ENCODE results near the gene FADS3.
A peak's percentile ranks its signal among the peaks of the same experiment; 100 is the strongest.

FADS3 gene

GRCh38 chr11:61891331-61892084, at the start of gene FADS3:
Gene FADS3, minus strand, starts transcription at chr11:61891545. Its CDS starts 164 bp downstream, at chr11:61891381.
- TF ChIP-seq SNAI2 (CRISPR knock-in tag; IDR thresholded peaks at IDR 0.05) (no peak), CREB5 (CRISPR knock-in tag; IDR thresholded peaks at IDR 0.05; ENCODE audit: low read depth) (no peak), PATZ1 (CRISPR knock-in tag; IDR thresholded peaks at IDR 0.05; ENCODE audit: borderline replicate concordance) (no peak), POU6F1 (CRISPR knock-in tag; IDR thresholded peaks at IDR 0.05; ENCODE audit: borderline replicate concordance, low read depth) (no peak), GLIS3 (CRISPR knock-in tag; IDR thresholded peaks at IDR 0.05) (no peak), TCF4 (CRISPR knock-in tag; IDR thresholded peaks at IDR 0.05; ENCODE audit: borderline replicate concordance) (no peak), ZNF565 (CRISPR knock-in tag; conservative IDR thresholded peaks at IDR 0.05; ENCODE audit: low read depth) (no peak), TSHZ2 (CRISPR knock-in tag; IDR thresholded peaks at IDR 0.05) (no peak), ZFP30 (CRISPR knock-in tag; IDR thresholded peaks at IDR 0.05) (no peak), ARNTL (CRISPR knock-in tag; IDR thresholded peaks at IDR 0.05; ENCODE audit: borderline replicate concordance, low read depth) (no peak), RARB (CRISPR knock-in tag; IDR thresholded peaks at IDR 0.05) (no peak), TOX (CRISPR knock-in tag; IDR thresholded peaks at IDR 0.05; ENCODE audit: borderline replicate concordance) (no peak), ZNF70 (CRISPR knock-in tag; IDR thresholded peaks at IDR 0.05) (no peak), ZFP3 (CRISPR knock-in tag; IDR thresholded peaks at IDR 0.05) (no peak), ZC3H10 (CRISPR knock-in tag; IDR thresholded peaks at IDR 0.05) (no peak), ESRRG (CRISPR knock-in tag; IDR thresholded peaks at IDR 0.05) (no peak)
- ATAC-seq = peak; percentile 87

GRCh38 chr11:61940466-61940865, 49.1 kb upstream of the FADS3 start:
- no peak for ATAC-seq
- TF ChIP-seq GLIS3 (CRISPR knock-in tag; IDR thresholded peaks at IDR 0.05) (no peak), RARB (CRISPR knock-in tag; IDR thresholded peaks at IDR 0.05) (no peak), PATZ1 (CRISPR knock-in tag; IDR thresholded peaks at IDR 0.05; ENCODE audit: borderline replicate concordance) (no peak), BACH2 (CRISPR knock-in tag; IDR thresholded peaks at IDR 0.05; ENCODE audit: borderline replicate concordance) (no peak), SNAI2 (CRISPR knock-in tag; IDR thresholded peaks at IDR 0.05) (no peak), ISL1 (CRISPR knock-in tag; IDR thresholded peaks at IDR 0.05) (no peak), ZNF565 (CRISPR knock-in tag; conservative IDR thresholded peaks at IDR 0.05; ENCODE audit: low read depth) (no peak), ESRRG (CRISPR knock-in tag; IDR thresholded peaks at IDR 0.05) (no peak), CSDC2 (CRISPR knock-in tag; IDR thresholded peaks at IDR 0.05) (no peak), TCF4 (CRISPR knock-in tag; IDR thresholded peaks at IDR 0.05; ENCODE audit: borderline replicate concordance) (no peak), OSR1 (CRISPR knock-in tag; IDR thresholded peaks at IDR 0.05) (no peak), ZC3H10 (CRISPR knock-in tag; IDR thresholded peaks at IDR 0.05) (no peak), ZFP3 (CRISPR knock-in tag; IDR thresholded peaks at IDR 0.05) (no peak), PPARA (CRISPR knock-in tag; IDR thresholded peaks at IDR 0.05; ENCODE audit: borderline replicate concordance) (no peak), TSHZ2 (CRISPR knock-in tag; IDR thresholded peaks at IDR 0.05) (no peak), ARNTL (CRISPR knock-in tag; IDR thresholded peaks at IDR 0.05; ENCODE audit: borderline replicate concordance, low read depth) (no peak), ZFP30 (CRISPR knock-in tag; IDR thresholded peaks at IDR 0.05) (no peak), ZNF8 (CRISPR knock-in tag; IDR thresholded peaks at IDR 0.05) (no peak), CREB5 (CRISPR knock-in tag; IDR thresholded peaks at IDR 0.05; ENCODE audit: low read depth) (no peak)
